GM13977 (cell line): ENCODE results near the gene SOX1.

ENCODE experiments used
- DNase-seq: peaks from one replicate; pipeline ENCODE4 v3.0.0; 2012; ENCODE audit warnings: low spot score
- in situ Hi-C: fragments of 300-500 bp; cut with MboI; formaldehyde crosslinking; loops from one replicate; pipeline ENCODE4 v1.12.0; 2022; ENCODE audit warnings: low sequenced_read_pairs, low pct_unique_long_range_greater_than_20kb, mixed read lengths, inconsistent platforms; ENCODE audit not compliant: unreplicated experiment
- TF ChIP-seq, protein P1 (sequence below): IDR thresholded peaks from 2 replicates; pipeline ENCODE4 v1.5.1; 2012; ENCODE audit warnings: mild to moderate bottlenecking, control low read depth; ENCODE audit not compliant: insufficient read depth; ENCODE audit errors: extremely low read depth, missing control alignments

Gene SOX1

DNA sequence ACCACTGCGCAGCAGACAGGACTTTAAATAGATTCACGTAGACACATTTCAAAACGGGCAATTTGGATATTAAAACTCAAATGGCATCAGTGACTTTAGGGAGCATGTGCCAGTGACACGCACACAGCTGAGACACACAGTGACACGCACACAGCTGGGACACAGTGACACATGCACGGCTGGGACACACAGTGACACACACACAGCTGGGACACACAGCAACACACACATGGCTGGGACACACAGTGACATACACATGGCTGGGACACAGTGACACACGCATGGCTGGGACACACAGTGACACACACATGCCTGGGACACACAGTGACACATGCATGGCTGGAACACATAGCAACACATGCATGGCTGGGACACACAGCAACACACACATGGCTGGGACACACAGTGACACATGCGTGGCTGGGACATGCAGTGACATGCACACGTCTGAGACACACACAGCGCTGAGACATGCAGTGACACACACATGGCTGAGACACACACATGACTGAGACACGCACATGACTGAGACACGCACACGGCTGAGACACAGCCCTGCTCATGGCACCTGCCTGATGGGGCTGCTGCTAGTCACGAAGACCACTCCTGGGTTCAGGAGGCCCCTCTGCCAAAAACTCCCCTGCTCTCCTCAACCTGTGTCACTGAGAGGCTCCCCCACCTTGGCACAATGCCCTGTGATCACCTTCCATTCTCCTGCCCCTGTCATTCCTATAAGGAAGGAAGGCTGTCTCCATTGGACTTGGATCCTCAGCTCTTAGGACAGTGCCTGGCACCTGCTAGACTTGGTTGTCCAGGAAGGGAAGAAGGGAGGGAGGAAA, 52.5 kb downstream of the SOX1 start:
- TF ChIP-seq, protein P1, sequence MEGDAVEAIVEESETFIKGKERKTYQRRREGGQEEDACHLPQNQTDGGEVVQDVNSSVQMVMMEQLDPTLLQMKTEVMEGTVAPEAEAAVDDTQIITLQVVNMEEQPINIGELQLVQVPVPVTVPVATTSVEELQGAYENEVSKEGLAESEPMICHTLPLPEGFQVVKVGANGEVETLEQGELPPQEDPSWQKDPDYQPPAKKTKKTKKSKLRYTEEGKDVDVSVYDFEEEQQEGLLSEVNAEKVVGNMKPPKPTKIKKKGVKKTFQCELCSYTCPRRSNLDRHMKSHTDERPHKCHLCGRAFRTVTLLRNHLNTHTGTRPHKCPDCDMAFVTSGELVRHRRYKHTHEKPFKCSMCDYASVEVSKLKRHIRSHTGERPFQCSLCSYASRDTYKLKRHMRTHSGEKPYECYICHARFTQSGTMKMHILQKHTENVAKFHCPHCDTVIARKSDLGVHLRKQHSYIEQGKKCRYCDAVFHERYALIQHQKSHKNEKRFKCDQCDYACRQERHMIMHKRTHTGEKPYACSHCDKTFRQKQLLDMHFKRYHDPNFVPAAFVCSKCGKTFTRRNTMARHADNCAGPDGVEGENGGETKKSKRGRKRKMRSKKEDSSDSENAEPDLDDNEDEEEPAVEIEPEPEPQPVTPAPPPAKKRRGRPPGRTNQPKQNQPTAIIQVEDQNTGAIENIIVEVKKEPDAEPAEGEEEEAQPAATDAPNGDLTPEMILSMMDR: no peak

DNA sequence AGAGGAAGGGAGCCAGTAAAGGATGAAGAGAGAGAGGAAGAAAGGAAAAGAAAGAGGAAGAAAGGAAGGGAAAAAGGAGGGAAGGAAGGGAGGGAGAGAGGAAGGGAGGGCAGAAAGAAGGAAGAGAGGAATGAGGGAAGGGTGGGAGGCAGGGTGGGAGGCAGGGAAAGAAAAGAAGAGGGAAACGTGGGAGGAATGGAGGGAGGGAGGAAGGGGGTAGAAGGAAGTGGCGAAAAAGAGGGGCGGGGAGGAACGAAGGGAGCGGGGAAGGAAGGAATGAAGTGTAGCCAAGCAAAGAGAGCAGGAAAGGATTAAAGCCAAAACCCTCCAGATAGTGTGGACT, 53.1 kb downstream of the SOX1 start:
- DNase-seq: no peak
- TF ChIP-seq, protein P1: no peak
- in situ Hi-C loops: no loop called here

More for the DNA sequence above, 52.5 kb downstream of the SOX1 start:
- in situ Hi-C loops: no loop called here
- DNase-seq: no peak
